Endothelial cell of umbilical vein (primary cell): Measurements from ENCODE around the gene TM2D1. TPM values are rescaled to one million over a fixed set of nuclear protein-coding genes. Genes with fewer than 3 reads are reported as not detected.

Experiments used
- BruUV-seq: library from RNA; stranded (reverse); fragments of 400-500 nt; replicated peaks from 2 replicates; lab custom pipeline; 2021; lab: Mats Ljungman, UMichigan
- CTCF ChIA-PET: fragments of 300-600, 350-600 bp; sonication (Branson Sonifier 250); formaldehyde crosslinking; loops from one replicate; lab custom pipeline; 2021; ENCODE audit warnings: antibody characterized with exemption, inconsistent platforms; lab: Charles Lee
- POLR2A ChIA-PET: fragments of 300-600, 350-600 bp; sonication (Branson Sonifier 250); formaldehyde crosslinking; loops from one replicate; lab custom pipeline; 2021; ENCODE audit warnings: antibody characterized with exemption, inconsistent platforms; lab: Charles Lee
- DNase-seq: peaks from one replicate; pipeline ENCODE4 v3.0.0-alpha.2; 2011; ENCODE audit warnings: low read depth, low spot score
- FAIRE-seq: peaks from 2 replicates; lab custom pipeline; 2011; peaks lifted over from hg19 to GRCh38; lab: Jason Lieb, UNC
- H2AFZ ChIP-seq: 2 replicates; pipeline ENCODE4 v1.6.0; 2012; ENCODE audit warnings: low read depth, low read length, control low read depth, inconsistent platforms
- H3K27ac ChIP-seq: 2 replicates; pipeline ENCODE4 v1.5.1; 2011; ENCODE audit warnings: low read depth, mild to moderate bottlenecking, control low read depth, low read length, moderate library complexity; ENCODE audit not compliant: insufficient read depth
- H3K27me3 ChIP-seq, 2 experiments: 2 replicates each; pipeline versions ENCODE4 v1.6.0 to v1.6.1; 2011; ENCODE audit warnings: low read length in 2 of 2, mixed read lengths in 1 of 2; ENCODE audit not compliant: control insufficient read depth in 2 of 2, insufficient read depth in 2 of 2
- H3K36me3 ChIP-seq, 2 experiments: 2 replicates in 1 of 2; 3 replicates in 1 of 2; pipeline ENCODE4 v1.5.1; 2011; ENCODE audit warnings: low read length in 2 of 2, mild to moderate bottlenecking in 1 of 2, moderate library complexity in 1 of 2; ENCODE audit not compliant: control insufficient read depth in 2 of 2, insufficient read depth in 2 of 2; ENCODE audit errors: extremely low read depth in 1 of 2
- H3K4me1 ChIP-seq: 3 replicates; pipeline ENCODE4 v1.5.1; 2011; ENCODE audit warnings: mild to moderate bottlenecking, low read length; ENCODE audit not compliant: control insufficient read depth, insufficient read depth; ENCODE audit errors: extremely low read depth
- H3K4me2 ChIP-seq: 2 replicates; pipeline ENCODE4 v1.6.1; 2011; ENCODE audit warnings: low read length, control low read depth, mixed read lengths; ENCODE audit not compliant: insufficient read depth
- H3K4me3 ChIP-seq, 3 experiments: fragments of 200-600 bp in 1 of 3; sonication (generic), shearing (Covaris generic) in 1 of 3; replicated peaks in 1 of 3; 2 replicates each; pipeline ENCODE4 v1.5.1; 2011 to 2016; ENCODE audit warnings: control low read depth in 3 of 3, low read length in 3 of 3, mild to moderate bottlenecking in 2 of 3, inconsistent platforms in 1 of 3, low read depth in 1 of 3, moderate library complexity in 1 of 3; ENCODE audit not compliant: insufficient read depth in 1 of 3
- H3K79me2 ChIP-seq: 2 replicates; pipeline ENCODE4 v1.6.0; 2012; ENCODE audit warnings: low read length, inconsistent platforms; ENCODE audit not compliant: control insufficient read depth, insufficient read depth
- H3K9ac ChIP-seq: replicated peaks from 2 replicates; pipeline ENCODE3; 2011; ENCODE audit warnings: low read length, control low read depth; ENCODE audit not compliant: insufficient read depth; ENCODE audit errors: extremely low read depth
- H3K9me1 ChIP-seq: replicated peaks from 3 replicates; pipeline ENCODE4 v1.6.0; 2011; ENCODE audit warnings: mild to moderate bottlenecking, low read length; ENCODE audit not compliant: control insufficient read depth, insufficient read depth; ENCODE audit errors: extremely low read depth
- H3K9me3 ChIP-seq: replicated peaks from 2 replicates; pipeline ENCODE4 v1.5.1; 2012; ENCODE audit warnings: low read length, inconsistent platforms; ENCODE audit not compliant: control insufficient read depth, insufficient read depth
- H4K20me1 ChIP-seq: replicated peaks from 2 replicates; pipeline ENCODE3; 2011; ENCODE audit warnings: mild to moderate bottlenecking, low read length; ENCODE audit not compliant: control insufficient read depth, insufficient read depth; ENCODE audit errors: extremely low read depth
- EZH2 ChIP-seq: IDR thresholded peaks from 2 replicates; pipeline ENCODE4 v1.6.1; 2012; ENCODE audit warnings: borderline replicate concordance, low read depth, mild to moderate bottlenecking, moderate library complexity, low read length, inconsistent platforms; ENCODE audit not compliant: severe bottlenecking
- FOS ChIP-seq: IDR thresholded peaks from 2 replicates; pipeline ENCODE4 v1.6.1; 2011; ENCODE audit warnings: mild to moderate bottlenecking, low read length, moderate library complexity, borderline replicate concordance; ENCODE audit not compliant: insufficient read depth
- GATA2 ChIP-seq: IDR thresholded peaks from 2 replicates; pipeline ENCODE4 v1.7.0; 2011; ENCODE audit warnings: low read depth, mild to moderate bottlenecking, moderate library complexity, mixed read lengths, low read length; ENCODE audit not compliant: insufficient read length, insufficient read depth
- JUN ChIP-seq: IDR thresholded peaks from 2 replicates; pipeline ENCODE4 v1.6.1; 2011; ENCODE audit warnings: borderline replicate concordance, low read depth; ENCODE audit not compliant: insufficient read length, insufficient read depth
- MAX ChIP-seq: IDR thresholded peaks from 2 replicates; pipeline ENCODE4 v1.6.1; 2011; ENCODE audit not compliant: insufficient read depth, insufficient read length
- MYC ChIP-seq: IDR thresholded peaks from one replicate; pipeline ENCODE4 v1.6.1; 2011; ENCODE audit warnings: mild to moderate bottlenecking, low read depth, low read length
- POLR2A ChIP-seq: IDR thresholded peaks from 2 replicates; pipeline ENCODE4 v1.6.1; 2012; ENCODE audit warnings: low read depth, mild to moderate bottlenecking, control low read depth, low read length
- POLR2AphosphoS5 ChIP-seq: IDR thresholded peaks from 2 replicates; pipeline ENCODE4 v1.6.1; 2012; ENCODE audit warnings: low read depth, mild to moderate bottlenecking, control low read depth, low read length, moderate library complexity; ENCODE audit not compliant: insufficient read depth
- dilution Hi-C: fragments of 300-500 bp; cut with MboI; formaldehyde crosslinking; loops from one replicate; pipeline ENCODE4 v1.15.0; 2019; ENCODE audit warnings: low sequenced_read_pairs; ENCODE audit not compliant: extremely low pct_ligation_motif_present
- intact Hi-C: fragments of 100-400 bp; cut with micrococcal nuclease; formaldehyde crosslinking; loops from one replicate; pipeline ENCODE4 v1.10.0; 2022
- polyA plus RNA-seq, 4 experiments: library from polyadenylated mRNA; depleted of rRNA in 3 of 4; stranded (reverse) in 3 of 4; unstranded in 1 of 4; fragments of >200 nt; gene quantifications; 2 replicates each; pipeline versions ENCODE4 v1.2.1 to v1.2.3, GENCODE V29; 2011 to 2012; ENCODE audit warnings: missing spikeins in 1 of 4
- total RNA-seq: library from RNA; stranded (reverse); gene quantifications from 2 replicates; pipeline ENCODE4 v1.2.3, GENCODE V29; 2021
- TF ChIP-seq, protein P1 (sequence below), 2 donors: IDR thresholded peaks; 1 replicate in 1 of 2; 2 replicates in 1 of 2; pipeline ENCODE4 v1.5.1; 2011; ENCODE audit warnings: low read length in 2 of 2, mild to moderate bottlenecking in 2 of 2, moderate library complexity in 2 of 2, control low read depth in 1 of 2, inconsistent platforms in 1 of 2, low read depth in 1 of 2; ENCODE audit not compliant: insufficient read depth in 1 of 2; ENCODE audit errors: extremely low read depth in 1 of 2

TM2D1 gene
- total and polyA plus RNA-seq, 2 donors (not counting 3 experiments of a cell fraction or from before 2014, with no cell fraction given) = 37.5 to 50.0 TPM

DNA sequence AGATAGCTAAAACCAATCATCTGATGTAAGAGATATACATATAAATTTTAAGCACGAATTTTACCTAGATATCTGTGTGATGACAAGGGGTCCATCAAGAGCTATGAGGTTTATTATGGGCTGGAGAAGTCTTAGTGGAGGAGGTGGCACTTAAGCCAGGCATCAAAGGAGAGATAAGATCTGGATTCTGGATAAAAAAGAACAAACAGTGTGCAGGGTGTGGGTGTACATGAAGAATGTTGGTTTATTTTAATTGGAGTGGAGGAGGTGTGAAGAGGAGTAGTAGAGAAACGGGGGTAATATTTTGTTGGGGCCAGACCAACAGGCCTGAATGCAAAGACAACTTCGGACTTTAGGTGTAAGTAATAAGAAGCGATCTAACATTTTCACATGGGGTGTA, 80.6 kb downstream of the TM2D1 start:
- Histone ChIP-seq H3K27me3 (no peaks in the 10 kb centered on the region), H3K9me3 (no peaks in the 10 kb centered on the region), H3K4me3 (no peak overlapping the region), H3K9me1 (no peaks in the 10 kb centered on the region), H3K9ac (no peak overlapping the region), H2AFZ (no peak overlapping the region), H3K4me1 (peaks cover 2% of the 10 kb centered on the region), H3K36me3 (no peaks in the 10 kb centered on the region), H3K27ac (no peak overlapping the region), H3K79me2 (no peaks in the 10 kb centered on the region), H4K20me1 (no peaks in the 10 kb centered on the region), H3K4me2 (no peak overlapping the region)
- DNase-seq (no peak), FAIRE-seq (no peak)
- POLR2A ChIA-PET = no interaction called here
- intact Hi-C loops (no loop called here), dilution Hi-C loops (no loop called here)
- TF ChIP-seq GATA2 (no peak), EZH2 (no peak), MAX (no peak), POLR2AphosphoS5 (no peak), POLR2A (no peak), JUN (no peak), FOS (no peak), MYC (no peak)
- TF ChIP-seq, protein P1, sequence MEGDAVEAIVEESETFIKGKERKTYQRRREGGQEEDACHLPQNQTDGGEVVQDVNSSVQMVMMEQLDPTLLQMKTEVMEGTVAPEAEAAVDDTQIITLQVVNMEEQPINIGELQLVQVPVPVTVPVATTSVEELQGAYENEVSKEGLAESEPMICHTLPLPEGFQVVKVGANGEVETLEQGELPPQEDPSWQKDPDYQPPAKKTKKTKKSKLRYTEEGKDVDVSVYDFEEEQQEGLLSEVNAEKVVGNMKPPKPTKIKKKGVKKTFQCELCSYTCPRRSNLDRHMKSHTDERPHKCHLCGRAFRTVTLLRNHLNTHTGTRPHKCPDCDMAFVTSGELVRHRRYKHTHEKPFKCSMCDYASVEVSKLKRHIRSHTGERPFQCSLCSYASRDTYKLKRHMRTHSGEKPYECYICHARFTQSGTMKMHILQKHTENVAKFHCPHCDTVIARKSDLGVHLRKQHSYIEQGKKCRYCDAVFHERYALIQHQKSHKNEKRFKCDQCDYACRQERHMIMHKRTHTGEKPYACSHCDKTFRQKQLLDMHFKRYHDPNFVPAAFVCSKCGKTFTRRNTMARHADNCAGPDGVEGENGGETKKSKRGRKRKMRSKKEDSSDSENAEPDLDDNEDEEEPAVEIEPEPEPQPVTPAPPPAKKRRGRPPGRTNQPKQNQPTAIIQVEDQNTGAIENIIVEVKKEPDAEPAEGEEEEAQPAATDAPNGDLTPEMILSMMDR (IDR thresholded peaks at IDR 0.05; ENCODE audit: extremely low read depth in 1 of 2, insufficient read depth in 1 of 2, low read depth in 1 of 2, low read length in 2 of 2) = no peak
- BruUV-seq = no TSS peak
- CTCF ChIA-PET = interaction anchor here (1.7 to 2.1 kb wide), 2 partner anchors 10 to 209 kb away, joined by 4 to 11 read pairs; no protein-coding TSS in a partner anchor
